Anterior cingulate cortex (tissue), 58 donors: ENCODE results near the gene ATXN7L1.
"Not testable (repeated sequence)": the region's sequence is repeated elsewhere in the genome, so short reads cannot be mapped to it uniquely, and the experiment has no call there.

Experiments used
- DNase-seq, 58 donors: peaks; one replicate each; lab custom pipeline; 2025; lab: John Stamatoyannopoulos, UW

Gene ATXN7L1

DNA sequence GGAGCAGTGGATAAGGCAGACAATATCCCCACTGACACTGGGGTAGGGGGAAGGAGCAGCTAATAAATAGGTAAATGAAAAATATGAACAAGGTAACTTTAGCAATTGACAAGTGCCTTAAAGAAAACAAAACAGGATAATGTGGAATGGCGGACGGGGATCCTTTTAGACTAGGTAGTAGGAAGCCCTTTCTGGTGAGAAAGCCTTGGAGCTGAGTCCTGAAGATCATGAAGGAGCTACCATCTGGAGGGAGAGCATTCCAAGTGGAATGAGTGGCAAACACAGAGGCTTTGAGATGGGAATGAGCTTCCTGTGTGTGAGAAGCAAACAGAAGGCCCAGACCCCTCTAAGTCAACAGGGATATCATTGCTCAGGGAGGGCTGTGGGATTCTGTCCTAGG, 16.0 kb upstream of the ATXN7L1 start:
- DNase-seq = no peak

DNA sequence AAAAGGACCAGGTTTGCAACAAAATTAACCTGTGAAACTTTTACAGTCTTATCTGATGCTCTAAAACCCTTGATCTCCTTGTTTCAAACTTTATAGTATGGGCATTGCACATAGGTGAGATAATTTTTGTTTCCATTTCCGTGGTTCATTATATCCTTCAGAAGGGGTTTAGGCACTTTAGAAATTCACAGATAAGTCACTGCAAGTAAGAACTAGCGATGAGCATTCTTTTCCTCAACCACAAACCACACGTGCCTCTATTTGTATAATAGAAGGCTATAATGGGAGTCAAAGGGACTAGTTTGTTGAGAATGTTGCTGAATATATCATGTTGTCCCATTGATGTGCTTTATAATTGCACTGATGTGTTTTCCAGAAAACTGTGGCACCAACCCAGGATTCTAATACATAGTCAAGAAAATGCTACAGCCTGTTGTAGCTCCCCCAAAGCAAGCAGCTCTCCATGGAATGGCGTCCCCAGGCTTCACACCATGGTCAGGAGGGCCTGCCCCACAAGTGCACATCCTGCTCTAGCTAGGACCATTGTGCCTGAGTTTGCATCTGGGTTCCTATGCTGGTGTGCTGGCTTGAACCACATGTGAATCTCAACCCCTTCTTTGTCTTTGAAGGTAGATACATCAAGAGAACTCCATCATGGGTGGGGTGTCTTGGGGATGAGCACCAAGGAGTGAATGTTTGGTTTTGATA, 14.0 kb upstream of the ATXN7L1 start:
- DNase-seq = no peak

DNA sequence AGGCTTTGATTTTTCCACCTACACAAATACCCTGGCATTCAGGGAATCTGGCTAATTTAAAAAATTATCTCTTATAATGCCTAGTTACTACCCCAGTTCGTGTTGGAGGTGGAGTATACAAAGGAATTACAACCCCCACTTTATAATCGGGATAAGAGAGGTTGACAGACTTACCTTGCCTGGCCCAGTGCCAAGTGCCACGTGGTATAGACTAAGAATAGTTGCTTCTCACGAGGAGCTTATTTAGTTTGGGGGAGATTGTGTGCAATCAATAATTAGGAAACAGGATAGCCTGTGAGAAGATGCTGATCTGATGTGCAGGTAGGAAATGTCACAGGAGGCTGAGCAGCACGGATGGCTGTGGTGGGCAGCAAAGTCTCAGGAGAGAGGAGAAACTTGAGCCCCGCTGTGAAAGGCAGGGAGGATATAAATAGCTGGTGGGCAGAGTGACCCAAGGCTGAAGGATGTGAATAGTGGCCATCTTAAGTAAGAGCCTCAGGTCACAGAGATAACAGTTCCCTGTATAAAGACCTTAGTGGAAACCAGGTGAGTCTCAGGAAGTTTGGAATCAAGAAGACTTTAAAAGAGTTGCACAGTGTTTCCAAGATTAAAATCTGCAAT, 11.3 kb upstream of the ATXN7L1 start:
- DNase-seq = peak in 2 of 58 donors; percentile 12 to 14

DNA sequence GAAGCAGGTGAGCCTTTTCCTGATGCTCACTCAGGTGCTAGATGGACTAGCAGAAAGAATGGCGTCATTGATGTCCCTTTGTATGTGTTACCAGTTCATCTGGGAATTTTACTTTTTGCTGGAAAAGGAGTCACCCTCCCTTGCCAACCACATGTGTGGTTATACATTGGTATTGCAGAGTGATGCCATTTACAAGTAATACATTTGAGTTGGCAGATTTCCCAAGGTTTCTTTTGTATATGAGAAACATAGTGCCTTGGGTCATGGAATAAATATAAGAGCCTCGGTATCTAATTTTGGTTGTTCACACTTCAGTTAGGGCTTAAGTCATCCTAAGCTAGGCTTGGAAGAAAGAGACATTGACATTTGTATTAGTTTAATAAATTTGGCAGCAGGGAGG, 10.4 kb upstream of the ATXN7L1 start:
- DNase-seq = no peak

DNA sequence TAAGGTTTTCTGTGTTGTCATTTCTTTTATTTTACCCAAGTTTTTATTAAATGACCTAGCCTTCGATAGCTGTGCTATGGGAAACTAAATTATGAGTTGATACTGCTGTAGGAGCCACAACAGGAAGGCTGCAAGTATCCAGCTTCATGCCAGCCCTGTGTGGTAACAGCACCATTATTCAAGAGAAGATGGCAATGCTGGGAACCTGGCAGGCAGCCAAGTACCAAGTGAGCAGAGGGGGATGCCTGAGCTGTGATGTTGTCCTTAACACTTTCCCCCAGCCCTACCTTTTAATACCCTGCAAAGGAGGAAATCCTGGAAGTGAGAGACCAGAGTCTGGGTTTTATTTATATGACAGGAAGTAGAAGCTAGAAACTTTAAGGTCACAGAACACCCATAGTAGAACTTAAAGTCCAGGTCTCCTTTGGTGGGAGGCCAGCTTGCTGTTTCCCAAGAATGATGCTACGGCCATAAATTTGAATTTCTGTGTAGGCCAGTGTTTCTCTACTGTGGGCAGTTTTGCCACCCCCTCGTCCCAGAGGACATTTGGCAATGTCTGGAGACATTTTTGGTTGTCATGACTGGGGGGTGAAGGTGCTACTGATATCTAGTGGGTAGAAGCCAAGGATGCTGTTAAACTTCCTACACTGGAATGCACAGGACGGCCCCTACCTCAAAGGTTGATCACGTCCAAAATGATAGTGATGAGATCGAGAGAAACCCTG, 9.2 kb upstream of the ATXN7L1 start:
- DNase-seq = peak in 14 of 58 donors; percentile 3 to 35 (median 10)

DNA sequence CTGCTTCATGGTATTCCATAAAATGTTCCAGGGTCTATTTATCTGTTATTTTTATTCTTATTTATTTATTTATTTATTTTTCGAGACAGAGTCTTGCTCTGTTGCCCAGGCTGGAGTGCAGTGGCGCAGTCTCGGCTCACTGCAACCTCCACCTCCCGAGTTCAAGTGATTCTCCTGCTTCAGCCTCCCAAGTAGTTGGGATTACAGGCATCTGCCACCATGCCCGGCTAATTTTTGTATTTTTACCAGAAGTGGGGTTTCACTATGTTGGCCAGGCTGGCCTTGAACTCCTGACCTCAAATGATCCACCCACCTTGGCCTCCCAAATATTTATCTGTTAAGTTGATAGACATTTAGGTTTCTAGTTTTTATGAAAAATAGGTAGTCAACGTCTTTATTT, 6.8 kb upstream of the ATXN7L1 start:
- DNase-seq = not testable (repeated sequence)

DNA sequence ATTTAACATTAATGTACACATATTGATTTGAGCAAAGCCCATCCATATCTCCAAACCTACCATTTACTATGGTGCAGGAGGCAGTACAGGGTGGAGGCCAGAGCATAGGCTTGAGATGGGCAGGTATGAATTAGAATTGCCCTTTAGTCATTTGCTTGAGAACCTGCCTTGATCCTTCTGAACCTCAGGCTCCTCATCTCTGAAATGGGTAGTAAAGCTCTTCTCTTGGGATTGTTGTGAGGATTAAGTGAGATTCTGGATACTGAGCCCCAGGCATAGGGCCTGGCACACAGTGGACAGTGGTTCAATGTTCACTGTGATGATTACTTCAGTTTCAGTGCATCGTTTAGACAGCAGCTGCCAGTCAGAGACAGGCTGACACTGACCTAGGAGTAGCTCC, 5.0 kb upstream of the ATXN7L1 start:
- DNase-seq = no peak

DNA sequence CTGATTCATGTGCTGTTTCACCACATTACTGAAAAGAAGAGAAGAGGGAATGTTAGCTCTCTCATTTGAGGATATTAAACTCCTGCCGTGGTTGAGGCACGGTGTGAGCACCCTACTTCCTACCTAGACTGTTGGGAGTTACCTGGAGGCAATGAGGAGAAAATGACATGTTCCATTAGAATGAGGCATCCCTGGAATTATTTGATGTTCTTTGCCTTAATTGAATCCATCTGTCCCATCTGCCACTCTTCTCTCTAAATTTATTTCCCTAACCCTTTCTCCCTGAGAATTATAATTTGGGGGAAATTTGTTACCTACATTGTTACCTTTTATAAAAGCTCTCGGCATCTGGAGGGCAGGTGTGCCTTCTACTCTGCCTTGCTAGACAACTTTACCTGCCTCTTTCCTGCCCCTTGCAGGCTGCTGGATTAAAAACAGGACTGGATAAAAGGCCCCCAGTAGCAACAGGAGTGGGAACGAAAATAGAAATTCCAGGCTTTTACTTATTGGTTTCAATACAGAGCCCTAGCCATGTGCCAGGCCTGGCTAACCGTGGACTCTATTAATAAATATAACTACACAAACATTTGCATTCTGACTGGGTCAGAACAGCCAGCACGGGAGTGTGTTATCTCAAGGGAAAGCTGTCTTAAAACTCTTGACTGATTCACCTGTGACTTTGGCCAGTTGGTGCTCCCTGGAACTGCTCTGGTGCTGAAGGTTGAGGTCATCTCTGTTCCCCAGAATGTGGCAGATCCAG, 4.4 kb upstream of the ATXN7L1 start:
- DNase-seq = no peak

DNA sequence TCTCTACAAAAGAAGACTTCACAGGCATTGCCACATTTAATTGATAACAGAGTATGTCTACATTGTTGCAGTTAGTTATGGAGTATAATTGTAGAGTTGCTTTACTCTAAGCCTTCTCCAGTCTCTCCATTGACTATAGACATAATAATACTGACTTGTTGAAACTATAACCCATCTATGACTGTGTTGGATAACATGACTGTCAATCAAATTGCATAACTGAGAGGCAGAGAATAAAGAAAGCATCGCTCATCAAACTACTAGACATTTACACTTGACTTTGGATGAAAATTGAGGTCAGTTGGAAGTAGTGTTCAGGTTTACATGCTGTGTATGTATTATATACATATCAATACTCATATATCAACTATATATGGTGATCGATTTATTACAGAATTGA, 3.4 kb upstream of the ATXN7L1 start:
- no peak for DNase-seq

DNA sequence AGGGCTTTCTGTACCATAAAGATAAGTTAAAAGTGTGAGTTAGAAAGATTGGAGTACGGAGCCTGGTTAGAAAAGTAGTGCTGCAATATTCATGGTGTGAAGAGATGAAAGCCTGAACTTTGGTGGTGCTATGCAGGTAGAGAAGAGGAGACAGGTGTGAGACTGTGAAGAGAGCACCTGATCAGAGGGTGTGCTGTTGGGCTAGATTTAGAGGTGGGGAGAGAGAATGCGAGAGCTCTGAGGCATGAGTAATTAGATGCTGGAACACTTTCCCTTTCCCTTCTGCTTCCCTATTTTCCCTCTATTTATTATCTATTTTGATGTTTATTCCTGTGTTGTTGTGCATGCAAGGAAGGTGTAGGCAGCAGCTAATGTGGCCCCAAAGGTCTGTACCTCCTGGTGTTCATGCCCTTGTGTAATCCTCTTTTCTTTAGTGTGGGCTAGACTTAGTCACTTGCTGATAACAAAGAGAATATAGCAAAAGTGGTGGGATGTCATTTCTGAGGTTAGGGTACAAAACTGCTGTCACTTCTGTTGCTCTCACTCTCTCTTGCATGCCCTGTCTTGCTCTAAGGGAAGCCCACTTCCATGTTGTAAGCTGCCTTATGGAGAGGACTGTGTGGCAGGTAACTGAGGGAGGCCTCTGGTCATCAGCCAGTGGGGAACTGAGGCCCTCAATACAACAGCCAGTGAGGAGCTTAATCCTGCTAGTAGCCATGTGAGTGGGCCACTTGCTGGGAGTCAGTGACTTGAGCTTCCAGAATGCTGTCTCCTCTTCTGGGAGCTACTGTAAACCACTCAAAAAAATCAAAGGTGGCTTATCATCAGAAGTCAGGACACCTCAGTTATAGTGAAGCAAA, 2.6 kb upstream of the ATXN7L1 start:
- DNase-seq = no peak

DNA sequence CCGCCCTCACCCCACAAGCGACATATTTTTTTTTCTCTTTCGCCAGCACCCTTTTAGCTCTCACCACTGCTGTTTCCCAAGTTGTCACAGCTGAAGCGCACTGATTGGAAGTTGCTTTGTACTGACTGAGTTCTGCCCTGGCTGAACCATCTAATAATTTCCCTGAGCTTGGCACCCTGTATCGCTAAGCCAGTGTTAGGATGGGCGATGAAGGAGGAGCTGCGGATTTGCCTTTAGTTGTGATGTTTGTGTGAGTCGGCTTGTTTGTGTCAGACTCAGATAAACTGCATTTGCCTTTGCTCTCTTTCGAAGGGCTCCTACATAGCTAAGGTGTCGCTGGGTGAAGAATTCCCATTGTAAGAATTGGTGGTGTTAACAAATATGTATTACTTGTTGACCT, 1.3 kb upstream of the ATXN7L1 start:
- DNase-seq = peak in 1 of 58 donors; percentile 21

DNA sequence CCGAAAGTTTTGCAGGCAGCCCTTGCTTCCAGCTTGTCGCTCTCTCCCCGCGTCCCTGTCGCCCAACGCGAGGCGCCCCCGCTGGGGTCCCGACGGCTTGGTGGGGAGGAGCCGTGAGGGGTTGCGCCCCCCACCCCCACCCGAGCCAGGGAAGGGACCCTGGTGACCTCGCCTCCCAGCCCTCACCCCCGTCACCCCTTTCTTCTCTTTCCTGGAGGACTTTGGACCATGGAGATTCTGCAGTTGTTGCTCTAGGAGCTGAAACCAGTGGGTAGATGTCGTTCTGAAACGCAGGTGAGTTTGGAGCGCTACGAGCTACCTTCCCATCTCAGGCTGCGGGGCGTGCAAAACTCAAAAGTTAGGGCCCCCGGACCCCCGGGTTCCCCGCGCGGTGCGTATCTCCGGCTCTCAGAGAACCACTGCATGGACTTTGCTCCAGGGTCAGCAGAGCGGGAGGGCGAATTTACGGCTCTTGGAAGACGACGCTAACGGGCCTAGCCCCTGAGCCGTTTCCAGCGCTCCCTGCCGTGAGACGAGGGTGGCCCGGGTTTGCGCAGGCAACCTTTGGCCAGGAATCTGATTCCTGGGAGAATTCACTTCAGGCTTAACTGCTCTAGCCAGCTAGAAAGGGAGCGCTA, 684 bp upstream of the ATXN7L1 start:
- peak in 31 of 58 donors; percentile 11 to 82 (median 59) for DNase-seq

DNA sequence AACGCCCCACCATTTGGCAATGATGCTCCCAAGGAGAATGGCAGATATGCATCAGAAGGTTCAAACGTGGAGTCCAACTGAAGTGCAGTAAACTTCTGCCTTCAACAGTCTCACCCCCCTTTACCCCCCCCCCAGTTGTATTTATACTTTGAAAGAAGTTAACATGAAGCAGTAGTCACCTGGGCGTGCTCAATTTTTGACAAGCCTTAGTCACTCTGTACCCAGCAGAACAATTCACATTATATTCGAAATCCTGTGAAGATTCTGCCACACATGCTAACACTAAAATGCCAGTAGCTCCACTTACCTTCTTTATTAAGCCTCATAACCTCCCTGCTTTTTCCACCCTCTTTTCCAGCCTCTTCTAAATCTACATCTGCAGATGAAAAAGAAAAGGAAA, 894 bp downstream of the ATXN7L1 start:
- no peak for DNase-seq

DNA sequence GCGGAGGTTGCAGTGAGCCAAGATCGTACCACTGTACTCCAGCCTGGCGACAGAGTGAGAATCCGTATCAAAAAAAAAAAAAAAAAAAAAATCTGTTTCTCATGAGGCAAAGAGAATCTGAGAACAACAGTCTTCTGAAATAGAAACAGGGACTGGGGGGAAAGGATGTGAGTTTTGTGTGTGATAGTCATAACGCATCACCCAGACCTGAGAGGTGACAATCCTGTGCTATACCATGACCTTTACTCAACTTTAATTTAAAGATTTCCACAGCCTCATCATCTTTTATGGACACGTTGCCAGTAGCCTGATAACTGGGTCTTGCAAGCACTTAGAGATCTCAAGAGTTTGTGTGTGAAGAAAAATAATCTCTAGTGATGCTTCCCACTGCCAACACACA, 2.3 kb downstream of the ATXN7L1 start:
- DNase-seq = no peak

DNA sequence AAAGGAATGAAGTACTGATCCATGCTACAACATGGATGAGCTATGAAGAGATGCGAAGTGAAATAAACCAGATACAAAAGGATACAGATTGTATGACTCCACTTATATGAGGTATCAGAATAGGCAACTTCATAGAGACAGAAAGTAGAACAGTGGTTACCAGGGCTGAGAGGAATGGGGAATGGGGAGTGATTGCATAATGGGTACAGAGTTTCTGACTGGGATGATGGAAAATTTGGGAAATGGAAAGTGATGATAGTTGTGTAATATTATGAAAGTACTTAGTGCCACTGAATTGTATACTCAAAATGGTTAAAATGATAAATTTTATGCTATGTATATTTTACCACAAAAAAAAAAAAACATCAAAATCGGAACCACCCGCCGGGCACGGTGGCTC, 3.9 kb downstream of the ATXN7L1 start:
- DNase-seq = no peak

DNA sequence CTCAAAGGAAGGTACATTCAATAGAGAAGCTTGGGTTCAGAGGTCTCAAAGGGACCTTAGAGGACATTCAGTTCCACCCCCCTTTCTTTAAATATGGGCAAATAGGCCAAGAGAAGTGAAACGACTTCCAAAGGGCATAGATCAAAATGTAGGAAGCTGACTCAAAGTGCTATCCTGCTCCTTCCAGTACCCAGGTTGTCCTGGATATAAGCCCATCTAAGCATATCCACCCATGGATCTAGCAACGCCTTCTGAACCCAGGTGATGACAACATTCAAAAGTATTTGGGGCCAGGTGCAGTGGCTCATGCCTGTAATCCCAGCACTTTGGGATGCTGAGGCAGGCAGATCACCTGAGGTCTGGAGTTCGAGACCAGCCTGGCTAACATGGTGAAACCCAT, 5.3 kb downstream of the ATXN7L1 start:
- DNase-seq = no peak

DNA sequence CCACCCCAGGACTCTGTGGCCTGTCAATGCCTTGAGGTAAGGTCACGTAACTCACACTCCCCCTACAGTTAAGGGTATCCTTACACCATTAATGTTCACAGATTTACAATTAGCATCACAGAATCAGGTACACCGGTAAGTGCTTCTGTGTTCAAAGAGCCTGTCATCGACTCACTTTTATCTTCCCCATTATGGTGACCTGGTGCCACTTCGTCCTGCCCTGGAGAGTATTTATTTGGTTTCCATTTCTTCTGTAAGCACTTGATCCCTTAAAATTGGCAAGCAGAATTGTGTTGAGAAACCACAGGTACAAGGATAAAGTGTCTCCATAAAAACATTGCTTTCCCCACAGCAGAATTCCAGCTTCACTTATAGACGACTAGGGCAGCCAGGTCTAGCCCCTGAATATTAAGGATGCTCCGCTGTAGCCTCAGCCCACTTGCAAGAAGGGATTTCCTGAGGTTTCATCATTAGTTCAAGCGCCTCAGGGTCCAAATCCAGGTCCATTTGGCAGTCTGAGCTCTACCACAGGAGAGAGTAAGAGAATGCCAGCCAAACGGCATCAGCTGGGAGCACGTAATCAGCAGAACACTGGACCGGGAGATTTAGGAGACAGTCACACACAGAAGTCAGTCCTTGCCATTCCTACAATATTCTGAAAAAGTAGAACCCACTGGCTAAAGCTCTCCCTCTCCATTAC, 10.1 kb downstream of the ATXN7L1 start:
- DNase-seq = no peak

DNA sequence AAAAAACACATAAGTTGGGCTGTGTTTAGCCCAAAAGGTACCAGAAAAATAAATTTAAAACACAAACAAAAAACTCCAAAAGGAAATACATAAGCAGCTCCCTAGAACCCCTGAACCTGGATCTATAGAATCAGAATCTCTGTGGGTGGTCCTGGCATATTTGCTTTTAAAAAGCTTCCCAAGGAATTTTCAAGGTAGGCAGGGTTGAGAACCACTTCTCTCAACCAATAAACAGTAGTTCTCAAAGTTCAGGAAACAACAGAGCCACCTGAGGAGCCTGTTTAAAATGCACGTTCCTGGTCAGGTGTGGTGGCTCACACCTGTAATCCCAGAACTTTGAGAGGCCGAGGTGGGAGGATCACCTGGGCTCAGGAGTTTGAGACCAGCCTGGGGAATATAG, 12.5 kb downstream of the ATXN7L1 start:
- DNase-seq = no peak

DNA sequence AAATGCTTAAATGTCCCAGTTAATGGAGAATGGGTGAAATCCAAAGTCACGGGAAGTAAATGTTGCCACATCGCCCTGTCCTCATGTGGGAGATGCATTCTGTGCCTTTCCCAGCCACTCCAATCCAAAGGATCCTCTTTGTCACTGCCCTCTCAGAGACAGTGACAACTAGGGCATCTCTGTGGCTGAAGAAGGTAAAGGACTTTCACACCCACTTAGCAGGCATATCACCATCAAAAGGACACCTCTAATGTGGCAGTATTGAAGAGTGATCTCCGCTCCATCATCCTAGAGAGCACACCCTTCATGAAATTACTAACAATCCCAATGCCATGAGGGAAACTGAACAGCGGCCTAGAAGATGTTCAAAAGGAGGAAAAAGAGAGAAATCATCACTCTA, 13.6 kb downstream of the ATXN7L1 start:
- no peak for DNase-seq
